ENCODE results near the gene BMP3.

Gene BMP3

GRCh38 chr4:81085979-81086378 is 55.5 kb downstream of the BMP3 start:
- H2AFZ ChIP-seq (ENCODE audit: low read length), result no peak overlapping the region
- no peak overlapping the region for H3K23ac ChIP-seq (ENCODE audit: low read depth, low read length, poor library complexity)
- no CpG with 5 or more reads among the region's 3 CpGs for WGBS, 2 donors (ENCODE audit: extremely low coverage in 2 of 2, insufficient read length in 2 of 2, insufficient replicate concordance in 1 of 2)
- H3K27ac ChIP-seq (replicated peaks; ENCODE audit: low read length), result no peak overlapping the region
- peak overlapping the region; percentile 30 for H3K9ac ChIP-seq (ENCODE audit: low read depth, low read length, poor library complexity)
- H4K8ac ChIP-seq (ENCODE audit: low read depth, low read length), result no peak overlapping the region
- H3K4ac ChIP-seq (ENCODE audit: low read length), result no peak overlapping the region
- H2BK12ac ChIP-seq (ENCODE audit: low read length), result no peak overlapping the region
- H3K14ac ChIP-seq (ENCODE audit: low read length), result no peak overlapping the region
- H3K27me3 ChIP-seq (ENCODE audit: control insufficient read depth in 3 of 3, insufficient read depth in 3 of 3, low read depth in 1 of 3, low read length in 3 of 3), result no peaks in the 10 kb centered on the region
- H3K36me3 ChIP-seq (replicated peaks in 1 of 2; ENCODE audit: control insufficient read depth in 2 of 2, insufficient read depth in 2 of 2, low read length in 2 of 2), result no peaks in the 10 kb centered on the region
- H2BK15ac ChIP-seq (ENCODE audit: low read length), result no peak overlapping the region
- no peak for DNase-seq (ENCODE audit: low spot score)
- no peak overlapping the region for H4K91ac ChIP-seq (ENCODE audit: low read depth, low read length, poor library complexity)
- H2AK5ac ChIP-seq (ENCODE audit: low read depth, low read length), result no peak overlapping the region
- H3K4me1 ChIP-seq (ENCODE audit: control insufficient read depth in 2 of 2, insufficient read depth in 1 of 2, low read depth in 1 of 2, low read length in 2 of 2), result no peaks in the 10 kb centered on the region
- no peak overlapping the region for H3K4me3 ChIP-seq (ENCODE audit: low read length in 2 of 2)
- H3K18ac ChIP-seq (ENCODE audit: low read length), result no peak overlapping the region
- no peak overlapping the region for H2BK5ac ChIP-seq (ENCODE audit: low read length)
- no peak overlapping the region for H3K4me2 ChIP-seq (ENCODE audit: insufficient read depth, low read length, poor library complexity, severe bottlenecking)
- no peaks in the 10 kb centered on the region for H3K9me3 ChIP-seq (replicated peaks in 1 of 2; ENCODE audit: control insufficient read depth in 2 of 2, insufficient read depth in 1 of 2, low read depth in 1 of 2, low read length in 2 of 2)
- H2BK120ac ChIP-seq (ENCODE audit: low read depth, low read length), result no peak overlapping the region
- H3K79me1 ChIP-seq (ENCODE audit: low read depth, low read length), result no peaks in the 10 kb centered on the region

GRCh38 chr4:81093720-81094401 is 63.4 kb downstream of the BMP3 start:
- H3K27ac ChIP-seq (replicated peaks; ENCODE audit: low read length), result no peak overlapping the region
- H3K4ac ChIP-seq (ENCODE audit: low read length), result no peak overlapping the region
- H2BK12ac ChIP-seq (ENCODE audit: low read length), result no peak overlapping the region
- no peak overlapping the region for H3K18ac ChIP-seq (ENCODE audit: low read length)
- no peak overlapping the region for H3K23ac ChIP-seq (ENCODE audit: low read depth, low read length, poor library complexity)
- H3K4me1 ChIP-seq (ENCODE audit: control insufficient read depth in 2 of 2, insufficient read depth in 1 of 2, low read depth in 1 of 2, low read length in 2 of 2), result no peaks in the 10 kb centered on the region
- H3K79me1 ChIP-seq (ENCODE audit: low read depth, low read length), result no peaks in the 10 kb centered on the region
- H3K27me3 ChIP-seq (ENCODE audit: control insufficient read depth in 3 of 3, insufficient read depth in 3 of 3, low read depth in 1 of 3, low read length in 3 of 3), result no peaks in the 10 kb centered on the region
- H3K9ac ChIP-seq (ENCODE audit: low read depth, low read length, poor library complexity), result no peak overlapping the region
- no peaks in the 10 kb centered on the region for H3K9me3 ChIP-seq (replicated peaks in 1 of 2; ENCODE audit: control insufficient read depth in 2 of 2, insufficient read depth in 1 of 2, low read depth in 1 of 2, low read length in 2 of 2)
- H3K4me3 ChIP-seq (ENCODE audit: low read length in 2 of 2), result no peak overlapping the region
- H2BK5ac ChIP-seq (ENCODE audit: low read length), result no peak overlapping the region
- no peak overlapping the region for H4K8ac ChIP-seq (ENCODE audit: low read depth, low read length)
- no peak for DNase-seq (ENCODE audit: low spot score)
- H3K14ac ChIP-seq (ENCODE audit: low read length), result no peak overlapping the region
- no peak overlapping the region for H2BK120ac ChIP-seq (ENCODE audit: low read depth, low read length)
- H3K4me2 ChIP-seq (ENCODE audit: insufficient read depth, low read length, poor library complexity, severe bottlenecking), result no peak overlapping the region
- H4K91ac ChIP-seq (ENCODE audit: low read depth, low read length, poor library complexity), result no peak overlapping the region
- WGBS, 2 donors (ENCODE audit: extremely low coverage in 2 of 2, insufficient read length in 2 of 2, insufficient replicate concordance in 1 of 2), result no CpG with 5 or more reads among the region's 2 CpGs
- H2AK5ac ChIP-seq (ENCODE audit: low read depth, low read length), result no peak overlapping the region
- no peaks in the 10 kb centered on the region for H3K36me3 ChIP-seq (replicated peaks in 1 of 2; ENCODE audit: control insufficient read depth in 2 of 2, insufficient read depth in 2 of 2, low read length in 2 of 2)
- H2BK15ac ChIP-seq (ENCODE audit: low read length), result no peak overlapping the region
- H2AFZ ChIP-seq (ENCODE audit: low read length), result no peak overlapping the region

- Histone ChIP-seq H3K4me1 (ENCODE audit: control insufficient read depth in 2 of 2, insufficient read depth in 1 of 2, low read depth in 1 of 2, low read length in 2 of 2) (no peaks in the 10 kb centered on the region), H3K79me1 (ENCODE audit: low read depth, low read length) (no peaks in the 10 kb centered on the region), H3K36me3 (replicated peaks in 1 of 2; ENCODE audit: control insufficient read depth in 2 of 2, insufficient read depth in 2 of 2, low read length in 2 of 2) (no peaks in the 10 kb centered on the region), H2BK5ac (ENCODE audit: low read length) (no peak overlapping the region), H2AFZ (ENCODE audit: low read length) (no peak overlapping the region), H3K27ac (replicated peaks; ENCODE audit: low read length) (no peak overlapping the region), H3K4me2 (ENCODE audit: insufficient read depth, low read length, poor library complexity, severe bottlenecking) (no peak overlapping the region), H2AK5ac (ENCODE audit: low read depth, low read length) (no peak overlapping the region), H3K18ac (ENCODE audit: low read length) (no peak overlapping the region), H3K23ac (ENCODE audit: low read depth, low read length, poor library complexity) (no peak overlapping the region), H3K4ac (ENCODE audit: low read length) (no peak overlapping the region), H3K27me3 (ENCODE audit: control insufficient read depth in 3 of 3, insufficient read depth in 3 of 3, low read depth in 1 of 3, low read length in 3 of 3) (no peaks in the 10 kb centered on the region), H3K9me3 (replicated peaks in 1 of 2; ENCODE audit: control insufficient read depth in 2 of 2, insufficient read depth in 1 of 2, low read depth in 1 of 2, low read length in 2 of 2) (no peaks in the 10 kb centered on the region), H3K9ac (ENCODE audit: low read depth, low read length, poor library complexity) (no peak overlapping the region), H4K8ac (ENCODE audit: low read depth, low read length) (no peak overlapping the region), H3K4me3 (ENCODE audit: low read length in 2 of 2) (no peak overlapping the region), H4K91ac (ENCODE audit: low read depth, low read length, poor library complexity) (no peak overlapping the region), H2BK15ac (ENCODE audit: low read length) (no peak overlapping the region), H2BK12ac (ENCODE audit: low read length) (no peak overlapping the region), H2BK120ac (ENCODE audit: low read depth, low read length) (no peak overlapping the region), H3K14ac (ENCODE audit: low read length) (no peak overlapping the region)
- DNase-seq (ENCODE audit: low spot score), result no peak
- WGBS, 2 donors (ENCODE audit: extremely low coverage in 2 of 2, insufficient read length in 2 of 2, insufficient replicate concordance in 1 of 2), result 100% methylated on average over 1 of the region's 2 CpGs; no CpG with 5 or more reads in 1 of the 2 donors
Measured at GRCh38 chr4:81095389-81095788, 64.9 kb downstream of the BMP3 start.

- Histone ChIP-seq H4K91ac (ENCODE audit: low read depth, low read length, poor library complexity) (no peak overlapping the region), H2AK5ac (ENCODE audit: low read depth, low read length) (no peak overlapping the region), H3K23ac (ENCODE audit: low read depth, low read length, poor library complexity) (no peak overlapping the region), H3K27me3 (ENCODE audit: control insufficient read depth in 3 of 3, insufficient read depth in 3 of 3, low read depth in 1 of 3, low read length in 3 of 3) (no peaks in the 10 kb centered on the region), H3K4me1 (ENCODE audit: control insufficient read depth in 2 of 2, insufficient read depth in 1 of 2, low read depth in 1 of 2, low read length in 2 of 2) (no peaks in the 10 kb centered on the region), H3K4me3 (ENCODE audit: low read length in 2 of 2) (no peak overlapping the region), H3K14ac (ENCODE audit: low read length) (no peak overlapping the region), H2BK120ac (ENCODE audit: low read depth, low read length) (no peak overlapping the region), H3K4me2 (ENCODE audit: insufficient read depth, low read length, poor library complexity, severe bottlenecking) (no peak overlapping the region), H3K18ac (ENCODE audit: low read length) (no peak overlapping the region), H4K8ac (ENCODE audit: low read depth, low read length) (no peak overlapping the region), H2BK5ac (ENCODE audit: low read length) (no peak overlapping the region), H3K27ac (replicated peaks; ENCODE audit: low read length) (no peak overlapping the region), H3K36me3 (replicated peaks in 1 of 2; ENCODE audit: control insufficient read depth in 2 of 2, insufficient read depth in 2 of 2, low read length in 2 of 2) (no peaks in the 10 kb centered on the region), H3K9ac (ENCODE audit: low read depth, low read length, poor library complexity) (no peak overlapping the region), H2BK15ac (ENCODE audit: low read length) (no peak overlapping the region), H3K4ac (ENCODE audit: low read length) (no peak overlapping the region), H3K79me1 (ENCODE audit: low read depth, low read length) (no peaks in the 10 kb centered on the region), H2AFZ (ENCODE audit: low read length) (no peak overlapping the region), H2BK12ac (ENCODE audit: low read length) (no peak overlapping the region), H3K9me3 (replicated peaks in 1 of 2; ENCODE audit: control insufficient read depth in 2 of 2, insufficient read depth in 1 of 2, low read depth in 1 of 2, low read length in 2 of 2) (no peaks in the 10 kb centered on the region)
- WGBS, 2 donors (ENCODE audit: extremely low coverage in 2 of 2, insufficient read length in 2 of 2, insufficient replicate concordance in 1 of 2), result no CpG with 5 or more reads among the region's 1 CpG
- no peak for DNase-seq (ENCODE audit: low spot score)
Measured at GRCh38 chr4:81096566-81096965, 66.1 kb downstream of the BMP3 start.
